ENCODE data around the gene GET4. TPM values are rescaled to one million over a fixed set of nuclear protein-coding genes. Genes with fewer than 3 reads are reported as not detected.

Gene GET4
- total and polyA plus RNA-seq, 2 of the 4 experiments (the other 2 are of a cell fraction), result 11.3 to 30.9 TPM

- TF ChIP-seq RCOR1 (IDR thresholded peaks at IDR 0.05; ENCODE audit: insufficient replicate concordance, low read length), result no peak
- no peak for TF ChIP-seq RFX5 (IDR thresholded peaks at IDR 0.05; ENCODE audit: low read depth, low read length)
- TF ChIP-seq SMC3 (IDR thresholded peaks at IDR 0.05; ENCODE audit: low read depth, low read length), result no peak
- no peak for TF ChIP-seq CHD1 (IDR thresholded peaks at IDR 0.05; ENCODE audit: low read depth, low read length)
- no peak for TF ChIP-seq CTCF (conservative IDR thresholded peaks at IDR 0.05; ENCODE audit: low read depth, low read length)
- TF ChIP-seq RAD21 (IDR thresholded peaks at IDR 0.05; ENCODE audit: low read length), result no peak
- no peak for TF ChIP-seq ELK1 (IDR thresholded peaks at IDR 0.05; ENCODE audit: borderline replicate concordance, low read depth, low read length)
- no TSS peak for BruUV-seq (replicated peaks)
These were observed 26.6 kb downstream of the GET4 start for GRCh38 chr7:902996-903395.

More at GRCh38 chr7:902996-903395, 26.6 kb downstream of the GET4 start:
- H3K27ac ChIP-seq (ENCODE audit: insufficient read depth, low read length), result no peak overlapping the region
- no peaks in the 10 kb centered on the region for H3K79me1 ChIP-seq (ENCODE audit: low read depth in 1 of 2, low read length in 2 of 2)
- no peak overlapping the region for H4K91ac ChIP-seq (ENCODE audit: insufficient read depth, low read depth, low read length)
- no peak overlapping the region for H2BK120ac ChIP-seq (ENCODE audit: low read depth, low read length)
- no peak overlapping the region for H2BK15ac ChIP-seq (ENCODE audit: low read depth, low read length)
- H3K27me3 ChIP-seq (ENCODE audit: control insufficient read depth, insufficient read depth, low read length), result no peaks in the 10 kb centered on the region; the same call in 1 of the 2 replicates
- H3K4me1 ChIP-seq (ENCODE audit: control insufficient read depth, insufficient read depth, low read length), result peaks cover 9% of the 10 kb centered on the region
- no peaks in the 10 kb centered on the region for H3K9me3 ChIP-seq (ENCODE audit: control insufficient read depth, insufficient read depth, low read length)
- intact Hi-C loops (cut with micrococcal nuclease), result loop anchor here (10.0 kb wide), 1 partner anchor 142 kb away; the partner anchor contains the start of gene GPR146
- 89% methylated on average over 22 of the region's 22 CpGs; no CpG with 5 or more reads in 1 of the 2 experiments for WGBS, 2 experiments (ENCODE audit: extremely low coverage in 2 of 2, insufficient read length in 1 of 2)
- H3K9me1 ChIP-seq (ENCODE audit: insufficient read depth, low read length), result no peaks in the 10 kb centered on the region
- H4K5ac ChIP-seq (ENCODE audit: low read depth, low read length), result no peak overlapping the region
- no peak overlapping the region for H3K4me2 ChIP-seq (ENCODE audit: low read depth, low read length)
- no peak overlapping the region for H3K9ac ChIP-seq (ENCODE audit: low read depth, low read length)
- no peak overlapping the region for H3K23ac ChIP-seq (ENCODE audit: low read depth, low read length)
- DNase-seq, result no peak
- no peaks in the 10 kb centered on the region for H4K20me1 ChIP-seq (ENCODE audit: insufficient read depth, low read length)
- no peak overlapping the region for H2AFZ ChIP-seq (replicated peaks; ENCODE audit: low read length, poor library complexity)
- ATAC-seq (ENCODE audit: low read depth), result no peak
- in situ Hi-C loops (cut with MboI; ENCODE audit: low sequenced_read_pairs), result no loop called here
- ChIA-PET CTCF (interaction anchor here (0.8 kb wide), 1 partner anchor 292 kb away, joined by 3 read pairs; no protein-coding TSS in a partner anchor), POLR2A (ENCODE audit: unreplicated experiment) (no interaction called here)
- no peak overlapping the region for H2BK20ac ChIP-seq (ENCODE audit: low read depth, low read length)
- H3K56ac ChIP-seq (ENCODE audit: extremely low read depth, insufficient read depth, low read length), result no peak overlapping the region
- H3K4me3 ChIP-seq (ENCODE audit: insufficient read depth, low read depth, low read length), result no peak overlapping the region
- H4K8ac ChIP-seq (ENCODE audit: low read depth in 2 of 2, low read length in 2 of 2), result no peak overlapping the region
- H3K4ac ChIP-seq (ENCODE audit: low read depth, low read length), result no peak overlapping the region
- H2AK9ac ChIP-seq (replicated peaks; ENCODE audit: low read depth, low read length, poor library complexity), result no peak overlapping the region
- no peak overlapping the region for H3K14ac ChIP-seq (replicated peaks; ENCODE audit: low read depth, low read length)
- H3K18ac ChIP-seq (ENCODE audit: low read depth, low read length), result no peak overlapping the region
- dilution Hi-C loops (cut with HindIII; ENCODE audit: low sequenced_read_pairs, unreplicated experiment), result no loop called here
- no peaks in the 10 kb centered on the region; the same call in 1 of the 2 replicates for H3K36me3 ChIP-seq (ENCODE audit: control insufficient read depth, insufficient read depth, low read length)
- no peak overlapping the region for H2BK5ac ChIP-seq (ENCODE audit: low read depth, low read length, poor library complexity, severe bottlenecking)
- no peak overlapping the region; the same call in 1 of the 2 replicates for H2AK5ac ChIP-seq (ENCODE audit: low read depth, low read length)

Measured in IMR-90 (cell line).